ENCODE results near the gene RAD51B.

Gene RAD51B

GRCh38 chr14:68464711-68465110 lies 645.1 kb downstream of the RAD51B start:
- peak; percentile 86 for DNase-seq (ENCODE audit: low read depth)

- peak; percentile 85 for DNase-seq (ENCODE audit: low read depth)
Measured at GRCh38 chr14:68466491-68466977, 647.0 kb downstream of the RAD51B start.

GRCh38 chr14:68467425-68467824 lies 647.8 kb downstream of the RAD51B start:
- no peak for DNase-seq (ENCODE audit: low read depth)

GRCh38 chr14:68468437-68469207 lies 649.0 kb downstream of the RAD51B start:
- no peak for DNase-seq (ENCODE audit: low read depth)

GRCh38 chr14:68469208-68469713 lies 649.7 kb downstream of the RAD51B start:
- DNase-seq (ENCODE audit: low read depth), result no peak

GRCh38 chr14:68470361-68470760 lies 650.8 kb downstream of the RAD51B start:
- no peak for DNase-seq (ENCODE audit: low read depth)

- DNase-seq (ENCODE audit: low read depth), result no peak
Measured at GRCh38 chr14:68471029-68471963, 651.7 kb downstream of the RAD51B start.

- no peak for DNase-seq (ENCODE audit: low read depth)
Measured at GRCh38 chr14:68471964-68472508, 652.5 kb downstream of the RAD51B start.

- DNase-seq (ENCODE audit: low read depth), result no peak
Measured at GRCh38 chr14:68473069-68473468, 653.5 kb downstream of the RAD51B start.

GRCh38 chr14:68473794-68474193 lies 654.2 kb downstream of the RAD51B start:
- DNase-seq (ENCODE audit: low read depth), result no peak

- DNase-seq (ENCODE audit: low read depth), result no peak
Measured at GRCh38 chr14:68474741-68475140, 655.2 kb downstream of the RAD51B start.

GRCh38 chr14:68475802-68476201 lies 656.2 kb downstream of the RAD51B start:
- no peak for DNase-seq (ENCODE audit: low read depth)

- peak; percentile 83 for DNase-seq (ENCODE audit: low read depth)
Measured at GRCh38 chr14:68476212-68477109, 656.9 kb downstream of the RAD51B start.

GRCh38 chr14:68477110-68477455 lies 657.5 kb downstream of the RAD51B start:
- DNase-seq (ENCODE audit: low read depth), result no peak

- DNase-seq (ENCODE audit: low read depth), result no peak
Measured at GRCh38 chr14:68477461-68478085, 658.0 kb downstream of the RAD51B start.

GRCh38 chr14:68479247-68479646 lies 659.7 kb downstream of the RAD51B start:
- no peak for DNase-seq (ENCODE audit: low read depth)

GRCh38 chr14:68482018-68482417 lies 662.4 kb downstream of the RAD51B start:
- DNase-seq (ENCODE audit: low read depth), result no peak

- no peak for DNase-seq (ENCODE audit: low read depth)
Measured at GRCh38 chr14:68482772-68483395, 663.3 kb downstream of the RAD51B start.

GRCh38 chr14:68486033-68486732 lies 666.6 kb downstream of the RAD51B start:
- no peak for DNase-seq (ENCODE audit: low read depth)

- DNase-seq (ENCODE audit: low read depth), result no peak
Measured at GRCh38 chr14:68486809-68487208, 667.2 kb downstream of the RAD51B start.

Measured in HS-5 (cell line).